GM12892 (cell line): Measurements from ENCODE around the gene CELF1.

Experiments
- DNase-seq: peaks from one replicate; pipeline ENCODE4 v3.0.0; 2011; ENCODE audit not compliant: insufficient read length
- FAIRE-seq: peaks from 2 replicates; lab custom pipeline; 2011; peaks lifted over from hg19 to GRCh38; lab: Jason Lieb, UNC
- POLR2A ChIP-seq: IDR thresholded peaks from 2 replicates; pipeline ENCODE4 v1.6.1; 2011; ENCODE audit warnings: low read depth, low read length, control low read depth
- POLR2AphosphoS5 ChIP-seq: IDR thresholded peaks from 2 replicates; pipeline ENCODE4 v1.6.1; 2011; ENCODE audit warnings: low read depth, low read length, control low read depth
- TAF1 ChIP-seq: IDR thresholded peaks from 2 replicates; pipeline ENCODE4 v1.6.1; 2011; ENCODE audit warnings: low read depth, mild to moderate bottlenecking, control low read depth, low read length, borderline replicate concordance

CELF1 gene

GRCh38 chr11:47415949-47416472 lies 136.9 kb downstream of the CELF1 start:
- FAIRE-seq (no peak), DNase-seq (no peak)
- TF ChIP-seq TAF1: no peak
- TF ChIP-seq POLR2A: no peak
- peak; percentile 40 for TF ChIP-seq POLR2AphosphoS5
